Gastrocnemius medialis (tissue), 4 donors: Measurements from ENCODE around the gene SH3TC1.

Source experiments
- POLR2A ChIP-seq, 2 donors: fragments of 450-650 bp; IDR thresholded peaks; one replicate each; pipeline ENCODE4 v1.6.1; 2017; ENCODE audit warnings: antibody characterized with exemption in 2 of 2, mild to moderate bottlenecking in 2 of 2, moderate library complexity in 2 of 2
- TF ChIP-seq, protein P1 (sequence below), 5 experiments: fragments of 450-650 bp in 3 of 5; fragments of 200-600 bp in 2 of 5; sonication (generic) in 2 of 5; IDR thresholded peaks in 4 of 5; conservative IDR thresholded peaks in 1 of 5; 1 replicate in 4 of 5; 2 replicates in 1 of 5; pipeline ENCODE4 v1.5.1; 2016 to 2019; ENCODE audit warnings: antibody characterized with exemption in 5 of 5, mild to moderate bottlenecking in 3 of 5, moderate library complexity in 3 of 5

DNA sequence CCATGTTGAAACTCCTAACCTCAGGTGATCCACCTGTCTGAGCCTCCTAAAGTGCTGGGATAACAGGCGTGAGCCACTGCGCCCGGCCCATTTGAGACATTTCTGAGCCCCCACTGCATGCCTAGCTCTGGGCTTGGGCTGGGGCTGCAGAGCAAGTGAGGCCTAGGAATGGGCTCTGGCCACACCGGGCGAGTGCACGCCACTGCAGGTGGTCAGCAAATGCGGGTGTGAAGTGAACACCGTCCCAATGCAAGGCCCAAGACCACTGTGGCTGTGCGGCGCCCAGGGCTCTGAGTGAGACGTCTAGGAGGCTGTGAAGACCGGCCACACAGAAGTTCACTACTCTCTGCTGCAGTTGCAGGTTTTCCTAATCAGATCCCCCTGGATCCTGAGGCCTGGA, 9.5 kb downstream of the SH3TC1 start:
- TF ChIP-seq POLR2A (IDR thresholded peaks at IDR 0.05) = no peak
- TF ChIP-seq, protein P1, sequence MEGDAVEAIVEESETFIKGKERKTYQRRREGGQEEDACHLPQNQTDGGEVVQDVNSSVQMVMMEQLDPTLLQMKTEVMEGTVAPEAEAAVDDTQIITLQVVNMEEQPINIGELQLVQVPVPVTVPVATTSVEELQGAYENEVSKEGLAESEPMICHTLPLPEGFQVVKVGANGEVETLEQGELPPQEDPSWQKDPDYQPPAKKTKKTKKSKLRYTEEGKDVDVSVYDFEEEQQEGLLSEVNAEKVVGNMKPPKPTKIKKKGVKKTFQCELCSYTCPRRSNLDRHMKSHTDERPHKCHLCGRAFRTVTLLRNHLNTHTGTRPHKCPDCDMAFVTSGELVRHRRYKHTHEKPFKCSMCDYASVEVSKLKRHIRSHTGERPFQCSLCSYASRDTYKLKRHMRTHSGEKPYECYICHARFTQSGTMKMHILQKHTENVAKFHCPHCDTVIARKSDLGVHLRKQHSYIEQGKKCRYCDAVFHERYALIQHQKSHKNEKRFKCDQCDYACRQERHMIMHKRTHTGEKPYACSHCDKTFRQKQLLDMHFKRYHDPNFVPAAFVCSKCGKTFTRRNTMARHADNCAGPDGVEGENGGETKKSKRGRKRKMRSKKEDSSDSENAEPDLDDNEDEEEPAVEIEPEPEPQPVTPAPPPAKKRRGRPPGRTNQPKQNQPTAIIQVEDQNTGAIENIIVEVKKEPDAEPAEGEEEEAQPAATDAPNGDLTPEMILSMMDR (IDR thresholded peaks at IDR 0.05 in 4 of 5, conservative IDR thresholded peaks at IDR 0.05 in 1 of 5) = no peak
